H1 (cell line): ENCODE results near the gene MAN2A1. TPM values are rescaled to one million over a fixed set of nuclear protein-coding genes. Genes with fewer than 3 reads are reported as not detected.

ENCODE experiments used
- CTCF ChIA-PET: fragments of 300-600 bp; sonication (Branson Sonifier 250); formaldehyde crosslinking; loops from one replicate; lab custom pipeline; 2021; ENCODE audit not compliant: partially characterized antibody; lab: Charles Lee
- POLR2A ChIA-PET: fragments of 300-600 bp; sonication (Branson Sonifier 250); formaldehyde crosslinking; loops from one replicate; lab custom pipeline; 2021; ENCODE audit warnings: inconsistent platforms; ENCODE audit not compliant: partially characterized antibody; lab: Charles Lee
- DNase-seq, 2 experiments: peaks; one replicate each; pipeline versions ENCODE4 v3.0.0 to v3.0.0-alpha.2; 2010 to 2022; ENCODE audit warnings: low spot score in 2 of 2, low read depth in 1 of 2, mixed read lengths in 1 of 2
- FAIRE-seq: peaks from 2 replicates; lab custom pipeline; 2011; peaks lifted over from hg19 to GRCh38; lab: Jason Lieb, UNC
- H2AFZ ChIP-seq: 2 replicates; pipeline ENCODE4 v1.8.1; 2012; ENCODE audit warnings: low read length, inconsistent platforms
- H2AK5ac ChIP-seq: 2 replicates; pipeline ENCODE4 v1.6.1; 2013; ENCODE audit warnings: low read depth, low read length
- H2BK120ac ChIP-seq: replicated peaks from 2 replicates; pipeline ENCODE3; 2013; ENCODE audit warnings: low read depth, low read length, inconsistent platforms
- H2BK12ac ChIP-seq: 2 replicates; pipeline ENCODE4 v1.6.1; 2013; ENCODE audit warnings: low read depth, low read length
- H2BK15ac ChIP-seq: 2 replicates; pipeline ENCODE4 v1.6.1; 2013; ENCODE audit warnings: low read length
- H2BK20ac ChIP-seq: 2 replicates; pipeline ENCODE4 v1.6.1; 2013; ENCODE audit warnings: low read length
- H2BK5ac ChIP-seq: 2 replicates; pipeline ENCODE4 v1.6.1; 2013; ENCODE audit warnings: low read depth, low read length
- H3K14ac ChIP-seq: 2 replicates; pipeline ENCODE4 v1.6.1; 2013; ENCODE audit warnings: inconsistent platforms; ENCODE audit not compliant: insufficient read length
- H3K18ac ChIP-seq: 2 replicates; pipeline ENCODE4 v1.6.1; 2013; ENCODE audit warnings: low read length; ENCODE audit errors: extremely low read depth
- H3K23ac ChIP-seq: 2 replicates; pipeline ENCODE4 v1.6.1; 2013; ENCODE audit warnings: inconsistent platforms; ENCODE audit not compliant: insufficient read length
- H3K23me2 ChIP-seq: 2 replicates; pipeline ENCODE4 v1.6.1; 2013; ENCODE audit warnings: low read depth, low read length
- H3K27ac ChIP-seq: 2 replicates; pipeline ENCODE4 v1.6.1; 2011; ENCODE audit warnings: low read depth, low read length, inconsistent platforms
- H3K27me3 ChIP-seq, 4 experiments: replicated peaks in 1 of 4; 1 replicate in 1 of 4; 2 replicates in 3 of 4; pipeline versions ENCODE4 v1.6.1 to v1.8.1; 2011 to 2013; ENCODE audit warnings: low read length in 3 of 4, mild to moderate bottlenecking in 3 of 4, inconsistent platforms in 2 of 4, mixed read lengths in 2 of 4, moderate library complexity in 1 of 4; ENCODE audit not compliant: control insufficient read depth in 3 of 4, insufficient read depth in 3 of 4; ENCODE audit errors: extremely low read depth in 1 of 4
- H3K36me3 ChIP-seq, 4 experiments: 2 replicates each; pipeline versions ENCODE4 v1.6.1 to v1.8.1; 2011 to 2013; ENCODE audit warnings: mild to moderate bottlenecking in 4 of 4, low read length in 3 of 4, moderate library complexity in 2 of 4, control low read depth in 1 of 4, inconsistent platforms in 1 of 4; ENCODE audit not compliant: insufficient read depth in 4 of 4, control insufficient read depth in 2 of 4
- H3K4ac ChIP-seq: replicated peaks from 2 replicates; pipeline ENCODE3; 2013; ENCODE audit warnings: low read length, low read depth, mixed read lengths, inconsistent platforms; ENCODE audit not compliant: insufficient read length
- H3K4me1 ChIP-seq, 4 experiments: replicated peaks in 1 of 4; 1 replicate in 1 of 4; 2 replicates in 3 of 4; pipeline versions ENCODE4 v1.6.1 to v1.8.1; 2011 to 2013; ENCODE audit warnings: low read length in 3 of 4, inconsistent platforms in 2 of 4, mixed read lengths in 1 of 4; ENCODE audit not compliant: insufficient read depth in 4 of 4, control insufficient read depth in 3 of 4
- H3K4me2 ChIP-seq, 2 experiments: 2 replicates each; pipeline versions ENCODE4 v1.6.1 to v1.8.1; 2011 to 2013; ENCODE audit warnings: low read depth in 2 of 2, low read length in 2 of 2, control low read depth in 1 of 2, inconsistent platforms in 1 of 2, mild to moderate bottlenecking in 1 of 2; ENCODE audit not compliant: insufficient read depth in 1 of 2
- H3K4me3 ChIP-seq, 4 experiments: fragments of 200-600, 300-600 bp in 1 of 4; sonication (generic), shearing (Covaris generic), sonication (Bioruptor Twin) in 1 of 4; 2 replicates each; pipeline versions ENCODE4 v1.5.1 to v1.8.1; 2011 to 2016; ENCODE audit warnings: low read length in 4 of 4, low read depth in 3 of 4, control low read depth in 2 of 4, inconsistent platforms in 2 of 4, mild to moderate bottlenecking in 2 of 4, mixed read lengths in 1 of 4, moderate library complexity in 1 of 4; ENCODE audit not compliant: insufficient read depth in 2 of 4; ENCODE audit errors: extremely low read depth in 1 of 4
- H3K56ac ChIP-seq: replicated peaks from 2 replicates; pipeline ENCODE3; 2013; ENCODE audit warnings: low read depth, mild to moderate bottlenecking, mixed read lengths, low read length, inconsistent platforms; ENCODE audit not compliant: insufficient read length
- H3K79me1 ChIP-seq: 2 replicates; pipeline ENCODE4 v1.6.1; 2013; ENCODE audit warnings: low read depth, low read length, control low read depth
- H3K79me2 ChIP-seq, 2 experiments: 2 replicates each; pipeline versions ENCODE4 v1.6.1 to v1.8.1; 2012 to 2013; ENCODE audit warnings: low read length in 2 of 2, mild to moderate bottlenecking in 2 of 2, inconsistent platforms in 1 of 2; ENCODE audit not compliant: insufficient read depth in 2 of 2, control insufficient read depth in 1 of 2
- H3K9ac ChIP-seq, 4 experiments: replicated peaks in 1 of 4; 1 replicate in 1 of 4; 2 replicates in 3 of 4; pipeline versions ENCODE4 v1.6.1 to v1.8.1; 2011 to 2013; ENCODE audit warnings: low read depth in 3 of 4, low read length in 3 of 4, control low read depth in 2 of 4, mild to moderate bottlenecking in 2 of 4, moderate library complexity in 2 of 4, inconsistent platforms in 1 of 4; ENCODE audit errors: extremely low read depth in 1 of 4
- H3K9me3 ChIP-seq, 2 experiments: 2 replicates each; pipeline versions ENCODE4 v1.6.1 to v1.8.1; 2012 to 2013; ENCODE audit warnings: mild to moderate bottlenecking in 2 of 2, moderate library complexity in 2 of 2, control low read depth in 1 of 2, inconsistent platforms in 1 of 2, low read depth in 1 of 2, low read length in 1 of 2, mixed read lengths in 1 of 2; ENCODE audit not compliant: insufficient read depth in 2 of 2
- H4K20me1 ChIP-seq, 2 experiments: replicated peaks in 1 of 2; 2 replicates each; pipeline versions ENCODE3 to v1.8.1; 2011 to 2013; ENCODE audit warnings: inconsistent platforms in 2 of 2, low read length in 2 of 2, mild to moderate bottlenecking in 1 of 2; ENCODE audit not compliant: insufficient read depth in 2 of 2, control insufficient read depth in 1 of 2
- H4K5ac ChIP-seq: 2 replicates; pipeline ENCODE4 v1.6.1; 2013; ENCODE audit warnings: low read length, low read depth, mixed read lengths, inconsistent platforms; ENCODE audit not compliant: insufficient read length
- H4K8ac ChIP-seq: 2 replicates; pipeline ENCODE4 v1.8.0; 2013; ENCODE audit warnings: mild to moderate bottlenecking, moderate library complexity, low read length, inconsistent platforms; ENCODE audit not compliant: insufficient read depth; ENCODE audit errors: extremely low read depth
- H4K91ac ChIP-seq: replicated peaks from 2 replicates; pipeline ENCODE3; 2013; ENCODE audit warnings: low read length, mixed read lengths, inconsistent platforms; ENCODE audit not compliant: insufficient read length
- ASH2L ChIP-seq: fragments of 200-600, 300-600 bp; sonication (generic); IDR thresholded peaks from one replicate; pipeline ENCODE4 v1.7.1; 2017; ENCODE audit warnings: low read length
- RAD21 ChIP-seq, 2 experiments: IDR thresholded peaks in 1 of 2; conservative IDR thresholded peaks in 1 of 2; 2 replicates each; pipeline ENCODE4 v1.6.1; 2011; ENCODE audit warnings: low read depth in 2 of 2, low read length in 2 of 2, improper control_type of control experiment in 1 of 2, inconsistent platforms in 1 of 2, mild to moderate bottlenecking in 1 of 2, moderate library complexity in 1 of 2
- SAP30 ChIP-seq: fragments of 300-600 bp; sonication (generic); IDR thresholded peaks from 2 replicates; pipeline ENCODE4 v1.7.1; 2012; ENCODE audit warnings: low read length, moderate library complexity, mild to moderate bottlenecking, inconsistent platforms; ENCODE audit not compliant: insufficient read depth, insufficient replicate concordance
- WGBS, 2 experiments: shearing (Covaris generic) in 1 of 2; methylation state at CpG; one replicate each; pipeline versions ENCODE4 v1.1.6 to v1.1.7; 2013 to 2015; ENCODE audit warnings: low lambda C conversion rate in 2 of 2, mixed read lengths in 2 of 2, inconsistent platforms in 1 of 2, low coverage in 1 of 2, missing lambda C conversion rate in 1 of 2; ENCODE audit not compliant: insufficient replicate concordance in 2 of 2, insufficient coverage in 1 of 2, insufficient read length in 1 of 2; ENCODE audit errors: extremely low coverage in 1 of 2, missing lambda C conversion rate in 1 of 2; 5-methylcytosine and 5-hydroxymethylcytosine counted together
- polyA plus RNA-seq, 7 experiments: library from polyadenylated mRNA; depleted of rRNA in 3 of 7; stranded (reverse) in 5 of 7; unstranded in 2 of 7; fragments of >200 nt in 5 of 7; fragments of 200-250 nt in 2 of 7; gene quantifications; 1 replicate in 5 of 7; 2 replicates in 1 of 7; 4 replicates in 1 of 7; pipeline versions ENCODE4 v1.2.1 to v1.2.3, GENCODE V29; 2011 to 2013; ENCODE audit warnings: missing spikeins in 2 of 7, mixed read lengths in 2 of 7
- total RNA-seq: library from RNA; stranded (reverse); fragmentation: NEBNext Ultra II Directional; extraction: Animal tissue kit (Norgen Biotek cat#: 25700); gene quantifications from 2 replicates; pipeline ENCODE4 v1.2.1, GENCODE V29; 2021
- TF ChIP-seq, protein P1 (sequence below): IDR thresholded peaks from 2 replicates; pipeline ENCODE4 v1.6.1; 2011; ENCODE audit warnings: low read depth, mild to moderate bottlenecking, low read length; ENCODE audit not compliant: insufficient read depth

The MAN2A1 gene
- total and polyA plus RNA-seq, 2 of the 8 experiments (the other 6 are each of a cell fraction or from before 2014, with no cell fraction given): 29.1 to 102 TPM

DNA sequence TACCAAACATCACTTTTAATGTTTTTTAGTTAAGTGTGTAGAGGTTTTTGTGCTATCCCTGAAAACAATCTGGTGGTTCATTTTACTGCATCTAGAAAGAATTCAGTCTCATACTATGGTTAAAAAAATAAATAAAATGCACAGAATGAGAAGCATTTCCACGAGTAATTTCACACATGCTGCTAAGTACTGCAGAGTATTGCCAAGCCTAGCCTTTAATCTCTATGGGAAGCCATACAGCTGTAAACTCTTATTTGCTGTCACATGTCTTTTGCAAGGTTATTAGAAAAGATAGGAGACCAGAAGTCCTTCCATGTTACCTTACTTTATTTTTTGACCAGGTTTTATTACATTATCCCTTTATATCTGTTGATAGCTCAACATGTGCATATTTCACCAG, 37.6 kb upstream of the MAN2A1 start:
- Histone ChIP-seq H4K5ac (no peak overlapping the region), H3K23me2 (no peaks in the 10 kb centered on the region), H3K4me3 (no peak overlapping the region), H3K4ac (no peak overlapping the region), H2AFZ (no peak overlapping the region), H4K20me1 (no peaks in the 10 kb centered on the region), H3K23ac (no peak overlapping the region), H2BK20ac (no peak overlapping the region), H2AK5ac (no peak overlapping the region), H3K9me3 (no peaks in the 10 kb centered on the region), H2BK120ac (no peak overlapping the region), H3K27ac (no peak overlapping the region), H4K91ac (no peak overlapping the region), H3K14ac (no peak overlapping the region), H3K79me2 (no peaks in the 10 kb centered on the region), H2BK15ac (no peak overlapping the region), H2BK12ac (no peak overlapping the region), H3K79me1 (no peaks in the 10 kb centered on the region), H2BK5ac (no peak overlapping the region), H3K4me2 (no peak overlapping the region), H3K4me1 (no peaks in the 10 kb centered on the region), H4K8ac (no peak overlapping the region), H3K18ac (no peak overlapping the region), H3K36me3 (no peaks in the 10 kb centered on the region), H3K9ac (no peak overlapping the region), H3K56ac (no peak overlapping the region), H3K27me3 (no peaks in the 10 kb centered on the region)
- DNase-seq (no peak), FAIRE-seq (no peak)
- 100% methylated on average over 1 of the region's 1 CpG; no CpG with 5 or more reads in 1 of the 2 experiments for WGBS, 2 experiments
- ChIA-PET POLR2A (interaction anchor here (0.9 kb wide), 1 partner anchor 13 kb away, joined by 3 read pairs; no protein-coding TSS in a partner anchor), CTCF (interaction anchor here (0.6 kb wide), 1 partner anchor 263 kb away, joined by 4 read pairs; no protein-coding TSS in a partner anchor)
- TF ChIP-seq, protein P1, sequence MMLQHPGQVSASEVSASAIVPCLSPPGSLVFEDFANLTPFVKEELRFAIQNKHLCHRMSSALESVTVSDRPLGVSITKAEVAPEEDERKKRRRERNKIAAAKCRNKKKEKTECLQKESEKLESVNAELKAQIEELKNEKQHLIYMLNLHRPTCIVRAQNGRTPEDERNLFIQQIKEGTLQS: no peak
- TF ChIP-seq ASH2L (no peak), RAD21 (IDR thresholded peaks at IDR 0.05 in 1 of 2, conservative IDR thresholded peaks at IDR 0.05 in 1 of 2; ENCODE audit: low read depth in 2 of 2, low read length in 2 of 2) (no peak), SAP30 (no peak)
